K562 (cell line): ENCODE data around the gene VMP1. TPM values are rescaled to one million over a fixed set of nuclear protein-coding genes. Genes with fewer than 3 reads are reported as not detected.

Source experiments
- CBFB ChIP-seq: sonication (generic); formaldehyde crosslinking; IDR thresholded peaks from 2 replicates; pipeline ENCODE4 v1.4.0; 2020; ENCODE audit warnings: mild to moderate bottlenecking, missing genetic modification reagents
- FOSL1 ChIP-seq: fragments of 200-800 bp; sonication (Bioruptor generic); conservative IDR thresholded peaks from 2 replicates; pipeline ENCODE4 v1.6.1; 2016; ENCODE audit warnings: missing genetic modification characterization, missing compliant biosample characterization
- HEY1 ChIP-seq: fragments of 250-450 bp; sonication (Bioruptor Pico); IDR thresholded peaks from 2 replicates; pipeline ENCODE4 v1.5.0; 2020; ENCODE audit warnings: mild to moderate bottlenecking, moderate library complexity, borderline replicate concordance
- ILF3 ChIP-seq: fragments of 450-650 bp; IDR thresholded peaks from 2 replicates; pipeline ENCODE4 v1.6.1; 2018; ENCODE audit warnings: antibody characterized with exemption, mild to moderate bottlenecking, moderate library complexity, borderline replicate concordance
- LCOR ChIP-seq: sonication (generic); formaldehyde crosslinking; IDR thresholded peaks from 2 replicates; pipeline ENCODE4 v1.8.0; 2022; ENCODE audit warnings: mild to moderate bottlenecking, missing genetic modification reagents
- NFE2L1 ChIP-seq: fragments of 450-650 bp; IDR thresholded peaks from 2 replicates; pipeline ENCODE4 v1.6.1; 2016; ENCODE audit warnings: missing genetic modification characterization, low read depth, mild to moderate bottlenecking, missing compliant biosample characterization, moderate library complexity, borderline replicate concordance
- RHOXF2B ChIP-seq: fragments of 250-450 bp; sonication (Bioruptor Pico); conservative IDR thresholded peaks from 2 replicates; pipeline ENCODE4 v1.5.1; 2021
- SREBF2 ChIP-seq: sonication (generic); formaldehyde crosslinking; IDR thresholded peaks from 2 replicates; pipeline ENCODE4 v1.4.0; 2020; ENCODE audit warnings: mild to moderate bottlenecking, missing genetic modification reagents
- ZNF217 ChIP-seq: sonication (generic); formaldehyde crosslinking; IDR thresholded peaks from 2 replicates; pipeline ENCODE4 v1.8.0; 2022; ENCODE audit warnings: mild to moderate bottlenecking, missing genetic modification reagents
- ZNF436 ChIP-seq: fragments of 250-450, 450-650 bp; sonication (Bioruptor Pico); formaldehyde crosslinking; IDR thresholded peaks from 2 replicates; pipeline ENCODE4 v1.7.0; 2020; ENCODE audit warnings: mild to moderate bottlenecking
- ZNF444 ChIP-seq: fragments of 250-450 bp; sonication (Bioruptor Pico); IDR thresholded peaks from 2 replicates; pipeline ENCODE4 v1.4.0; 2020; ENCODE audit warnings: mild to moderate bottlenecking, moderate library complexity
- ZNF764 ChIP-seq: fragments of 250-450 bp; sonication (Bioruptor Pico); IDR thresholded peaks from 2 replicates; pipeline ENCODE4 v1.4.0; 2020; ENCODE audit warnings: low read depth, mild to moderate bottlenecking, moderate library complexity
- ZNF780A ChIP-seq: fragments of 250-450 bp; sonication (Bioruptor Pico); IDR thresholded peaks from 2 replicates; pipeline ENCODE4 v1.5.0; 2021; ENCODE audit warnings: mild to moderate bottlenecking
- polyA plus RNA-seq, 8 experiments: library from polyadenylated mRNA; depleted of rRNA in 4 of 8; stranded (reverse) in 5 of 8; unstranded in 3 of 8; fragments of >200 nt; fragmentation: Nextera tagmentation in 2 of 8; fragmentation: Illumina TruSeq in 1 of 8; extraction: Ambion mirVana in 2 of 8; extraction: Trizol in 1 of 8; gene quantifications; 2 replicates each; pipeline versions ENCODE4 v1.2.1 to v1.2.3, GENCODE V29; 2011 to 2014; ENCODE audit warnings: inconsistent platforms in 1 of 8, missing spikeins in 1 of 8
- total RNA-seq, 7 experiments: library from RNA; depleted of rRNA in 6 of 7; stranded (reverse); fragments of >200 nt in 6 of 7; fragmentation: Illumina TruSeq in 2 of 7; extraction: Trizol in 2 of 7; gene quantifications; 2 replicates each; pipeline versions ENCODE4 v1.2.1 to v1.2.3, GENCODE V29; 2011 to 2021; ENCODE audit warnings: low replicate concordance in 1 of 7
- TF ChIP-seq, protein P1 (sequence below), 2 experiments: fragments of 450-650 bp; conservative IDR thresholded peaks; 2 replicates each; pipeline ENCODE4 v1.6.1; 2017; ENCODE audit warnings: mild to moderate bottlenecking in 2 of 2, moderate library complexity in 2 of 2
- TF ChIP-seq, protein P2 (sequence below): fragments of 250-450 bp; sonication (Bioruptor Pico); IDR thresholded peaks from 2 replicates; pipeline ENCODE4 v1.5.0; 2021; ENCODE audit warnings: mild to moderate bottlenecking, borderline replicate concordance
- TF ChIP-seq, protein P3 (sequence below), 2 experiments: fragments of 450-650 bp; IDR thresholded peaks; 2 replicates each; pipeline ENCODE4 v1.6.1; 2016
- TF ChIP-seq, protein P4 (sequence below): sonication (generic); IDR thresholded peaks from 2 replicates; pipeline ENCODE4 v1.6.1; 2016
- TF ChIP-seq, protein P5 (sequence below): fragments of 250-450 bp; sonication (Bioruptor Pico); IDR thresholded peaks from 2 replicates; pipeline ENCODE4 v1.8.0; 2022; ENCODE audit warnings: moderate library complexity, mild to moderate bottlenecking, inconsistent platforms

The VMP1 gene
- total and polyA plus RNA-seq, 9 of the 15 experiments (the other 6 are each of a cell fraction or from before 2014, with no cell fraction given) = 123 to 304 (median 151) TPM

DNA sequence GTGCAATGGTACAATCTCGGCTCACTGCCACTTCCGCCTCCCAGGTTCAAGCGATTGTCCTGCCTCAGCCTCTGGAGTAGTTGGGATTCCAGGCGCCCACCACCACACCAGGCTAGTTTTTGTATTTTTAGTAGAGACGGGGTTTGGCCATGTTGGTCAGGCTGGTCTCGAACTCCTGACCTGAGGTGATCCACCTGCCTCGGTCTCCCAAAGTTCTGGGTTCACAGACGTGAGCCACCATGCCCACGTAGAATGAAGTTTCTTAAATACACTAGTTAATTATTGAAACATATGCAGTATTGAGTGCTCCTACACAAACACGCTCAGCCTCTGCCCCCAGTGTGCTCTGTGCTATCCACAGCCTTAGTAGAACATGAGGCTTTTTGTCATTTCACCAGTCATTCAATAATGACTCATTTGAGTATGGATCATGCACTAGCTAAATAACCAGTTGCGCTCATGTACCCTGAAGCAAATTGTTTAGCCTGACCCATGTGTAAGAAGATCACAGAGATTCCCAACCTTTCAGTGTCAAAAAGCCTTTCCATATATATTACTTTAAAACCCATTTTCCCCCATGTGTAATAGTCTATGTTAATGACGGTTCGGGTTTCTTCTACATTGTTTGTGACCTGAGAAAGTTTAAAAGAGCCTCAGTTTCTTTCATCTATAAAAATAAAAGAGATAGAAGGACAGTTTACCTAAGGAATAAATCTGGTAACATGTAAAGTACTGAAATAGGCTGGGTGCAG, 135.6 kb downstream of the VMP1 start (continued):
- TF ChIP-seq, protein P1, sequence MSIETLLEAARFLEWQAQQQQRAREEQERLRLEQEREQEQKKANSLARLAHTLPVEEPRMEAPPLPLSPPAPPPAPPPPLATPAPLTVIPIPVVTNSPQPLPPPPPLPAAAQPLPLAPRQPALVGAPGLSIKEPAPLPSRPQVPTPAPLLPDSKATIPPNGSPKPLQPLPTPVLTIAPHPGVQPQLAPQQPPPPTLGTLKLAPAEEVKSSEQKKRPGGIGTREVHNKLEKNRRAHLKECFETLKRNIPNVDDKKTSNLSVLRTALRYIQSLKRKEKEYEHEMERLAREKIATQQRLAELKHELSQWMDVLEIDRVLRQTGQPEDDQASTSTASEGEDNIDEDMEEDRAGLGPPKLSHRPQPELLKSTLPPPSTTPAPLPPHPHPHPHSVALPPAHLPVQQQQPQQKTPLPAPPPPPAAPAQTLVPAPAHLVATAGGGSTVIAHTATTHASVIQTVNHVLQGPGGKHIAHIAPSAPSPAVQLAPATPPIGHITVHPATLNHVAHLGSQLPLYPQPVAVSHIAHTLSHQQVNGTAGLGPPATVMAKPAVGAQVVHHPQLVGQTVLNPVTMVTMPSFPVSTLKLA (conservative IDR thresholded peaks at IDR 0.05) = 0 out of 4 replicates have a peak, but pooled peaks of 1 of the 2 experiments have one; percentile 21
- TF ChIP-seq ZNF436 (peak; percentile 85), NFE2L1 (tag) (no peak), RHOXF2B (CRISPR knock-in tag) (peak; percentile 80; the same call in 1 of the 2 replicates), SREBF2 (CRISPR knock-in tag) (peak; percentile 92; the same call in 1 of the 2 replicates), CBFB (CRISPR knock-in tag) (no peak), ZNF780A (CRISPR knock-in tag) (peak; percentile 33; the same call in 1 of the 2 replicates), ZNF444 (CRISPR knock-in tag) (peak; percentile 93), FOSL1 (peak; percentile 78), ZNF217 (CRISPR knock-in tag) (no peak), ZNF764 (peak; percentile 81), ILF3 (peak; percentile 99), LCOR (CRISPR knock-in tag) (peak; percentile 16), HEY1 (peak; percentile 78; the same call in 1 of the 2 replicates)
- TF ChIP-seq, protein P2, sequence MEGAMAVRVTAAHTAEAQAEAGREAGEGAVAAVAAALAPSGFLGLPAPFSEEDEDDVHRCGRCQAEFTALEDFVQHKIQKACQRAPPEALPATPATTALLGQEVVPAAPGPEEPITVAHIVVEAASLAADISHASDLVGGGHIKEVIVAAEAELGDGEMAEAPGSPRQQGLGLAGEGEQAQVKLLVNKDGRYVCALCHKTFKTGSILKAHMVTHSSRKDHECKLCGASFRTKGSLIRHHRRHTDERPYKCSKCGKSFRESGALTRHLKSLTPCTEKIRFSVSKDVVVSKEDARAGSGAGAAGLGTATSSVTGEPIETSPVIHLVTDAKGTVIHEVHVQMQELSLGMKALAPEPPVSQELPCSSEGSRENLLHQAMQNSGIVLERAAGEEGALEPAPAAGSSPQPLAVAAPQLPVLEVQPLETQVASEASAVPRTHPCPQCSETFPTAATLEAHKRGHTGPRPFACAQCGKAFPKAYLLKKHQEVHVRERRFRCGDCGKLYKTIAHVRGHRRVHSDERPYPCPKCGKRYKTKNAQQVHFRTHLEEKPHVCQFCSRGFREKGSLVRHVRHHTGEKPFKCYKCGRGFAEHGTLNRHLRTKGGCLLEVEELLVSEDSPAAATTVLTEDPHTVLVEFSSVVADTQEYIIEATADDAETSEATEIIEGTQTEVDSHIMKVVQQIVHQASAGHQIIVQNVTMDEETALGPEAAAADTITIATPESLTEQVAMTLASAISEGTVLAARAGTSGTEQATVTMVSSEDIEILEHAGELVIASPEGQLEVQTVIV (CRISPR knock-in tag) = peak; percentile 77; the same call in 1 of the 2 replicates
- TF ChIP-seq, protein P3, sequence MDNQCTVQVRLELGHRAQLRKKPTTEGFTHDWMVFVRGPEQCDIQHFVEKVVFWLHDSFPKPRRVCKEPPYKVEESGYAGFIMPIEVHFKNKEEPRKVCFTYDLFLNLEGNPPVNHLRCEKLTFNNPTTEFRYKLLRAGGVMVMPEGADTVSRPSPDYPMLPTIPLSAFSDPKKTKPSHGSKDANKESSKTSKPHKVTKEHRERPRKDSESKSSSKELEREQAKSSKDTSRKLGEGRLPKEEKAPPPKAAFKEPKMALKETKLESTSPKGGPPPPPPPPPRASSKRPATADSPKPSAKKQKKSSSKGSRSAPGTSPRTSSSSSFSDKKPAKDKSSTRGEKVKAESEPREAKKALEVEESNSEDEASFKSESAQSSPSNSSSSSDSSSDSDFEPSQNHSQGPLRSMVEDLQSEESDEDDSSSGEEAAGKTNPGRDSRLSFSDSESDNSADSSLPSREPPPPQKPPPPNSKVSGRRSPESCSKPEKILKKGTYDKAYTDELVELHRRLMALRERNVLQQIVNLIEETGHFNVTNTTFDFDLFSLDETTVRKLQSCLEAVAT (IDR thresholded peaks at IDR 0.05) = peak; percentile 29 to 72
- TF ChIP-seq, protein P4, sequence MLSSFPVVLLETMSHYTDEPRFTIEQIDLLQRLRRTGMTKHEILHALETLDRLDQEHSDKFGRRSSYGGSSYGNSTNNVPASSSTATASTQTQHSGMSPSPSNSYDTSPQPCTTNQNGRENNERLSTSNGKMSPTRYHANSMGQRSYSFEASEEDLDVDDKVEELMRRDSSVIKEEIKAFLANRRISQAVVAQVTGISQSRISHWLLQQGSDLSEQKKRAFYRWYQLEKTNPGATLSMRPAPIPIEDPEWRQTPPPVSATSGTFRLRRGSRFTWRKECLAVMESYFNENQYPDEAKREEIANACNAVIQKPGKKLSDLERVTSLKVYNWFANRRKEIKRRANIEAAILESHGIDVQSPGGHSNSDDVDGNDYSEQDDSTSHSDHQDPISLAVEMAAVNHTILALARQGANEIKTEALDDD = peak; percentile 87
- TF ChIP-seq, protein P5, sequence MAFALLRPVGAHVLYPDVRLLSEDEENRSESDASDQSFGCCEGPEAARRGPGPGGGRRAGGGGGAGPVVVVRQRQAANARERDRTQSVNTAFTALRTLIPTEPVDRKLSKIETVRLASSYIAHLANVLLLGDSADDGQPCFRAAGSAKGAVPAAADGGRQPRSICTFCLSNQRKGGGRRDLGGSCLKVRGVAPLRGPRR (CRISPR knock-in tag) = peak; percentile 10; the same call in 1 of the 2 replicates
